GM23338 (cell line): Measurements from ENCODE around the gene ZNF773. TPM values are rescaled to one million over a fixed set of nuclear protein-coding genes. Genes with fewer than 3 reads are reported as not detected.

Experiments
- ATAC-seq: fragments of 200-7000 bp; cut with Tn5 transposase; 3 replicates; pipeline ENCODE4 v1.9.1; 2020
- DNase-seq: peaks from one replicate; pipeline ENCODE4 v3.0.0-alpha.2; 2015; ENCODE audit warnings: low spot score
- H2AFZ ChIP-seq: fragments of 200-600 bp; sonication (generic); 2 replicates; pipeline ENCODE4 v1.8.0; 2016; ENCODE audit warnings: antibody characterized with exemption, mild to moderate bottlenecking, moderate library complexity
- H3F3A ChIP-seq: fragments of 200-600 bp; sonication (generic); replicated peaks from 2 replicates; pipeline ENCODE4 v1.8.0; 2017; ENCODE audit warnings: antibody characterized with exemption, mixed run types, low read depth
- H3K27ac ChIP-seq: fragments of 200-600 bp; sonication (generic); 2 replicates; pipeline ENCODE4 v1.6.1; 2016; ENCODE audit warnings: low read depth
- H3K27me3 ChIP-seq: fragments of 200-600 bp; sonication (generic); 2 replicates; pipeline ENCODE4 v1.8.0; 2016; ENCODE audit warnings: mild to moderate bottlenecking, mixed run types, moderate library complexity; ENCODE audit not compliant: insufficient read depth
- H3K36me3 ChIP-seq: fragments of 200-600 bp; sonication (generic); 2 replicates; pipeline ENCODE4 v1.8.0; 2016; ENCODE audit warnings: mild to moderate bottlenecking; ENCODE audit not compliant: insufficient read depth
- H3K4me1 ChIP-seq: fragments of 200-600 bp; sonication (generic); 2 replicates; pipeline ENCODE4 v1.8.0; 2016; ENCODE audit warnings: mild to moderate bottlenecking, moderate library complexity; ENCODE audit not compliant: insufficient read depth
- H3K4me2 ChIP-seq: fragments of 200-600 bp; sonication (generic); 2 replicates; pipeline ENCODE4 v1.7.1; 2017; ENCODE audit warnings: mixed run types
- H3K4me3 ChIP-seq: fragments of 200-600 bp; sonication (generic); 2 replicates; pipeline ENCODE4 v1.6.1; 2016; ENCODE audit warnings: mixed run types
- H3K79me2 ChIP-seq: fragments of 200-600 bp; sonication (generic); replicated peaks from 2 replicates; pipeline ENCODE4 v1.8.0; 2017; ENCODE audit warnings: mild to moderate bottlenecking; ENCODE audit not compliant: insufficient read depth
- H3K9me2 ChIP-seq: fragments of 200-600 bp; sonication (generic); 2 replicates; pipeline ENCODE4 v1.8.0; 2017; ENCODE audit not compliant: insufficient read depth
- H4K20me1 ChIP-seq: fragments of 200-600 bp; sonication (generic); replicated peaks from 2 replicates; pipeline ENCODE4 v1.8.0; 2017; ENCODE audit warnings: mild to moderate bottlenecking; ENCODE audit not compliant: insufficient read depth
- H3K27ac Mint-ChIP-seq: 2 replicates; pipeline ENCODE4 v1.8.0; 2020; ENCODE audit warnings: inconsistent platforms, mild to moderate bottlenecking, moderate library complexity, mixed read lengths
- H3K27me3 Mint-ChIP-seq: 3 replicates; pipeline ENCODE4 v1.8.0; 2022; ENCODE audit warnings: low read depth, mild to moderate bottlenecking, moderate library complexity, mixed read lengths, inconsistent platforms; ENCODE audit not compliant: insufficient read depth, poor library complexity
- H3K36me3 Mint-ChIP-seq: 3 replicates; pipeline ENCODE4 v1.8.0; 2021; ENCODE audit warnings: low read depth, mild to moderate bottlenecking, inconsistent platforms, moderate library complexity, mixed read lengths
- H3K4me1 Mint-ChIP-seq: 3 replicates; pipeline ENCODE4 v1.8.0; 2020; ENCODE audit warnings: mild to moderate bottlenecking, inconsistent platforms, mixed read lengths
- H3K4me3 Mint-ChIP-seq: 3 replicates; pipeline ENCODE4 v1.8.0; 2021; ENCODE audit warnings: moderate library complexity, mild to moderate bottlenecking, inconsistent platforms, mixed read lengths
- H3K9me3 Mint-ChIP-seq: 3 replicates; pipeline ENCODE4 v1.8.0; 2020; ENCODE audit warnings: moderate library complexity, mild to moderate bottlenecking, inconsistent platforms, mixed read lengths
- CREB1 ChIP-seq: fragments of 250-450 bp; sonication (Bioruptor Pico); IDR thresholded peaks from 2 replicates; pipeline ENCODE4 v1.5.0; 2020; ENCODE audit warnings: low read depth, mild to moderate bottlenecking, moderate library complexity
- EZH2 ChIP-seq: fragments of 200-600 bp; sonication (generic); IDR thresholded peaks from one replicate; pipeline ENCODE4 v1.8.0; 2017; ENCODE audit warnings: antibody characterized with exemption, mild to moderate bottlenecking, low read depth; ENCODE audit not compliant: unreplicated experiment
- NANOG ChIP-seq: IDR thresholded peaks from 2 replicates; pipeline ENCODE4 v1.6.1; 2016; ENCODE audit warnings: antibody characterized with exemption, borderline replicate concordance
- STAT1 ChIP-seq: IDR thresholded peaks from one replicate; pipeline ENCODE4 v1.6.1; 2016; ENCODE audit warnings: antibody characterized with exemption; ENCODE audit not compliant: unreplicated experiment
- polyA plus RNA-seq: library from polyadenylated mRNA; unstranded; fragments of >200 nt; fragmentation: Nextera tagmentation; extraction: Ambion mirVana; gene quantifications from 2 replicates; pipeline ENCODE4 v1.2.1, GENCODE V29; 2016
- total RNA-seq: library from RNA; depleted of rRNA; stranded (reverse); fragments of >200 nt; shearing (Covaris generic); gene quantifications from 2 replicates; pipeline ENCODE4 v1.2.3, GENCODE V29; 2014
- TF ChIP-seq, protein P1 (sequence below): IDR thresholded peaks from one replicate; pipeline ENCODE4 v1.6.1; 2018; ENCODE audit warnings: antibody characterized with exemption; ENCODE audit not compliant: unreplicated experiment
- TF ChIP-seq, protein P2 (sequence below): fragments of 250-450 bp; sonication (Bioruptor Pico); IDR thresholded peaks from 2 replicates; pipeline ENCODE4 v1.5.0; 2020; ENCODE audit warnings: mild to moderate bottlenecking, moderate library complexity

ZNF773 gene
- total and polyA plus RNA-seq, 2 experiments from 2014 or later, result 4.1 to 12.9 TPM

DNA sequence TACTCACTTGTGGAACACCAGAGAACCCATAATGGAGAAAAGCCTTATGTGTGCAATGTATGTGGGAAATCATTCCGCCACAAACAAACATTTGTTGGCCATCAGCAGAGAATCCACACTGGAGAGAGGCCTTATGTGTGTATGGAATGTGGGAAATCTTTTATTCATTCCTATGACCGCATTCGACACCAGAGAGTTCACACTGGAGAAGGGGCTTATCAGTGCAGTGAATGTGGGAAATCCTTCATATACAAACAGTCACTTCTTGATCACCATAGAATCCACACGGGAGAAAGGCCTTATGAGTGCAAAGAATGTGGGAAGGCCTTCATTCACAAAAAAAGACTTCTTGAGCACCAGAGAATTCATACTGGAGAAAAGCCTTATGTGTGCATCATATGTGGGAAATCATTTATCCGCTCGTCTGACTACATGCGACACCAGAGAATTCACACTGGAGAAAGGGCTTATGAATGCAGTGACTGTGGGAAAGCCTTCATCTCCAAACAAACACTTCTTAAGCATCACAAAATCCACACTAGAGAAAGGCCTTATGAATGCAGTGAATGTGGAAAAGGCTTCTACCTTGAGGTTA lies 38.3 kb downstream of the ZNF773 start (continued):
- TF ChIP-seq, protein P1, sequence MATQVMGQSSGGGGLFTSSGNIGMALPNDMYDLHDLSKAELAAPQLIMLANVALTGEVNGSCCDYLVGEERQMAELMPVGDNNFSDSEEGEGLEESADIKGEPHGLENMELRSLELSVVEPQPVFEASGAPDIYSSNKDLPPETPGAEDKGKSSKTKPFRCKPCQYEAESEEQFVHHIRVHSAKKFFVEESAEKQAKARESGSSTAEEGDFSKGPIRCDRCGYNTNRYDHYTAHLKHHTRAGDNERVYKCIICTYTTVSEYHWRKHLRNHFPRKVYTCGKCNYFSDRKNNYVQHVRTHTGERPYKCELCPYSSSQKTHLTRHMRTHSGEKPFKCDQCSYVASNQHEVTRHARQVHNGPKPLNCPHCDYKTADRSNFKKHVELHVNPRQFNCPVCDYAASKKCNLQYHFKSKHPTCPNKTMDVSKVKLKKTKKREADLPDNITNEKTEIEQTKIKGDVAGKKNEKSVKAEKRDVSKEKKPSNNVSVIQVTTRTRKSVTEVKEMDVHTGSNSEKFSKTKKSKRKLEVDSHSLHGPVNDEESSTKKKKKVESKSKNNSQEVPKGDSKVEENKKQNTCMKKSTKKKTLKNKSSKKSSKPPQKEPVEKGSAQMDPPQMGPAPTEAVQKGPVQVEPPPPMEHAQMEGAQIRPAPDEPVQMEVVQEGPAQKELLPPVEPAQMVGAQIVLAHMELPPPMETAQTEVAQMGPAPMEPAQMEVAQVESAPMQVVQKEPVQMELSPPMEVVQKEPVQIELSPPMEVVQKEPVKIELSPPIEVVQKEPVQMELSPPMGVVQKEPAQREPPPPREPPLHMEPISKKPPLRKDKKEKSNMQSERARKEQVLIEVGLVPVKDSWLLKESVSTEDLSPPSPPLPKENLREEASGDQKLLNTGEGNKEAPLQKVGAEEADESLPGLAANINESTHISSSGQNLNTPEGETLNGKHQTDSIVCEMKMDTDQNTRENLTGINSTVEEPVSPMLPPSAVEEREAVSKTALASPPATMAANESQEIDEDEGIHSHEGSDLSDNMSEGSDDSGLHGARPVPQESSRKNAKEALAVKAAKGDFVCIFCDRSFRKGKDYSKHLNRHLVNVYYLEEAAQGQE, result no peak
- TF ChIP-seq CREB1 (CRISPR knock-in tag) (no peak), NANOG (no peak)
- TF ChIP-seq, protein P2, sequence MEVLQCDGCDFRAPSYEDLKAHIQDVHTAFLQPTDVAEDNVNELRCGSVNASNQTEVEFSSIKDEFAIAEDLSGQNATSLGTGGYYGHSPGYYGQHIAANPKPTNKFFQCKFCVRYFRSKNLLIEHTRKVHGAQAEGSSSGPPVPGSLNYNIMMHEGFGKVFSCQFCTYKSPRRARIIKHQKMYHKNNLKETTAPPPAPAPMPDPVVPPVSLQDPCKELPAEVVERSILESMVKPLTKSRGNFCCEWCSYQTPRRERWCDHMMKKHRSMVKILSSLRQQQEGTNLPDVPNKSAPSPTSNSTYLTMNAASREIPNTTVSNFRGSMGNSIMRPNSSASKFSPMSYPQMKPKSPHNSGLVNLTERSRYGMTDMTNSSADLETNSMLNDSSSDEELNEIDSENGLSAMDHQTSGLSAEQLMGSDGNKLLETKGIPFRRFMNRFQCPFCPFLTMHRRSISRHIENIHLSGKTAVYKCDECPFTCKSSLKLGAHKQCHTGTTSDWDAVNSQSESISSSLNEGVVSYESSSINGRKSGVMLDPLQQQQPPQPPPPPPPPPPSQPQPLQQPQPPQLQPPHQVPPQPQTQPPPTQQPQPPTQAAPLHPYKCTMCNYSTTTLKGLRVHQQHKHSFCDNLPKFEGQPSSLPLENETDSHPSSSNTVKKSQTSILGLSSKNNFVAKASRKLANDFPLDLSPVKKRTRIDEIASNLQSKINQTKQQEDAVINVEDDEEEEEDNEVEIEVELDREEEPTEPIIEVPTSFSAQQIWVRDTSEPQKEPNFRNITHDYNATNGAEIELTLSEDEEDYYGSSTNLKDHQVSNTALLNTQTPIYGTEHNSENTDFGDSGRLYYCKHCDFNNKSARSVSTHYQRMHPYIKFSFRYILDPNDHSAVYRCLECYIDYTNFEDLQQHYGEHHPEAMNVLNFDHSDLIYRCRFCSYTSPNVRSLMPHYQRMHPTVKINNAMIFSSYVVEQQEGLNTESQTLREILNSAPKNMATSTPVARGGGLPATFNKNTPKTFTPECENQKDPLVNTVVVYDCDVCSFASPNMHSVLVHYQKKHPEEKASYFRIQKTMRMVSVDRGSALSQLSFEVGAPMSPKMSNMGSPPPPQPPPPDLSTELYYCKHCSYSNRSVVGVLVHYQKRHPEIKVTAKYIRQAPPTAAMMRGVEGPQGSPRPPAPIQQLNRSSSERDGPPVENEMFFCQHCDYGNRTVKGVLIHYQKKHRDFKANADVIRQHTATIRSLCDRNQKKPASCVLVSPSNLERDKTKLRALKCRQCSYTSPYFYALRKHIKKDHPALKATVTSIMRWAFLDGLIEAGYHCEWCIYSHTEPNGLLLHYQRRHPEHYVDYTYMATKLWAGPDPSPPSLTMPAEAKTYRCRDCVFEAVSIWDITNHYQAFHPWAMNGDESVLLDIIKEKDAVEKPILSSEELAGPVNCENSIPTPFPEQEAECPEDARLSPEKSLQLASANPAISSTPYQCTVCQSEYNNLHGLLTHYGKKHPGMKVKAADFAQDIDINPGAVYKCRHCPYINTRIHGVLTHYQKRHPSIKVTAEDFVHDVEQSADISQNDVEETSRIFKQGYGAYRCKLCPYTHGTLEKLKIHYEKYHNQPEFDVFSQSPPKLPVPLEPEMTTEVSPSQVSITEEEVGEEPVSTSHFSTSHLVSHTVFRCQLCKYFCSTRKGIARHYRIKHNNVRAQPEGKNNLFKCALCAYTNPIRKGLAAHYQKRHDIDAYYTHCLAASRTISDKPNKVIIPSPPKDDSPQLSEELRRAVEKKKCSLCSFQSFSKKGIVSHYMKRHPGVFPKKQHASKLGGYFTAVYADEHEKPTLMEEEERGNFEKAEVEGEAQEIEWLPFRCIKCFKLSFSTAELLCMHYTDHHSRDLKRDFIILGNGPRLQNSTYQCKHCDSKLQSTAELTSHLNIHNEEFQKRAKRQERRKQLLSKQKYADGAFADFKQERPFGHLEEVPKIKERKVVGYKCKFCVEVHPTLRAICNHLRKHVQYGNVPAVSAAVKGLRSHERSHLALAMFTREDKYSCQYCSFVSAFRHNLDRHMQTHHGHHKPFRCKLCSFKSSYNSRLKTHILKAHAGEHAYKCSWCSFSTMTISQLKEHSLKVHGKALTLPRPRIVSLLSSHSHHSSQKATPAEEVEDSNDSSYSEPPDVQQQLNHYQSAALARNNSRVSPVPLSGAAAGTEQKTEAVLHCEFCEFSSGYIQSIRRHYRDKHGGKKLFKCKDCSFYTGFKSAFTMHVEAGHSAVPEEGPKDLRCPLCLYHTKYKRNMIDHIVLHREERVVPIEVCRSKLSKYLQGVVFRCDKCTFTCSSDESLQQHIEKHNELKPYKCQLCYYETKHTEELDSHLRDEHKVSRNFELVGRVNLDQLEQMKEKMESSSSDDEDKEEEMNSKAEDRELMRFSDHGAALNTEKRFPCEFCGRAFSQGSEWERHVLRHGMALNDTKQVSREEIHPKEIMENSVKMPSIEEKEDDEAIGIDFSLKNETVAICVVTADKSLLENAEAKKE (CRISPR knock-in tag), result no peak

DNA sequence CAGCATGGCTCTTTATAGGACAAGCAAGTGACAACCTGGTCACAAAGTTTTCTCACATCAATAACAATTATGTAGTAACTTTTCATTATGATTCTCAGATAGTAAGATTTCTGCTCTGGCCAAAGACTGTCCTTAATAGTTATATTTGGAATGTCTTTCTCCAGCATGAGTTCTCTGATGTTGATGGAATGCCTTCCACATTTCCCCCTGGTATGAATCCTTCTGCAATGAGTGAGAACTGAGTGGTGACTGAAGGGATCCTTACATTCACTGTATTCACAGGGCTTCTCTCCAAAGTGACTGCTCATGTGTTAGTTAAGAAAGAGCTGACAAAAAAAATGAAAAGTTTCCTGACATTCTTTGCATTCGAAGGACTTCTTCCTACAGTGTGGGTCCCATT lies 46.8 kb downstream of the ZNF773 start:
- H3K4me1 ChIP-seq, result no peaks in the 10 kb centered on the region
- ATAC-seq, result no peak
- no peaks in the 10 kb centered on the region for H3K9me2 ChIP-seq
- Mint-ChIP-seq H3K27ac (no peak overlapping the region), H3K9me3 (peaks cover 32% of the 10 kb centered on the region), H3K4me3 (no peak overlapping the region), H3K36me3 (peaks cover 100% of the 10 kb centered on the region), H3K4me1 (no peaks in the 10 kb centered on the region), H3K27me3 (no peaks in the 10 kb centered on the region)
- H3F3A ChIP-seq, result no peaks in the 10 kb centered on the region
- H3K4me3 ChIP-seq, result no peak overlapping the region
- no peak overlapping the region for H3K4me2 ChIP-seq
- peaks cover 9% of the 10 kb centered on the region for H4K20me1 ChIP-seq
- H3K27me3 ChIP-seq, result no peaks in the 10 kb centered on the region
- no peak for DNase-seq
- no peak overlapping the region for H3K27ac ChIP-seq
- H3K36me3 ChIP-seq, result peaks cover 55% of the 10 kb centered on the region
- no peaks in the 10 kb centered on the region; the same call in 1 of the 2 replicates for H3K79me2 ChIP-seq
- no peak overlapping the region for H2AFZ ChIP-seq
- TF ChIP-seq EZH2 (no peak), STAT1 (no peak)
